Measurements from ENCODE around the gene OPALIN. TPM values are rescaled to one million over a fixed set of nuclear protein-coding genes. Genes with fewer than 3 reads are reported as not detected.

The OPALIN gene
- total and polyA plus RNA-seq, 2 donors (not counting 1 experiment from before 2014, with no cell fraction given): not detected

DNA sequence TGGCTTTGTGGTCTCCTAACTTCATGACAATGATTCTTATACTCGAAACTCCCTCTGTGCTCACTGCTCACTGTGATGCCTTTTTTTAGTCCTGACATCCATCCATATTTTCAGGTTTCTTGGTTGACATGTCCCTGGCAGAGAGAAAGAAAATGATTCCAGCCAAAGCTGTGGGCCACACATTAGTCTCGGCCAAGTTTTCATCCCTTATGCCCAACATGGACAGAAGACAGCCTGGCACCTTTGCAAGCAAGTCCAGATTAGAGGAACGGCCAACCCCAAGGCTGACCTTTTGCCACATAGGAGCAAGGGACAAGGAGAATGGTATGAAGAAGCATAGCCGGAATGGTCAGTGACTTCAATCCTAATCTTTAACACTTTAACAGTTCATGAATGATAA is 8.7 kb upstream of the OPALIN start:
- 100% methylated on average over 1 of the region's 4 CpGs for WGBS (ENCODE audit: insufficient coverage)
- H3K4me3 Mint-ChIP-seq: no peak overlapping the region
- H3K9me3 Mint-ChIP-seq (ENCODE audit: insufficient read depth): no peaks in the 10 kb centered on the region
- intact Hi-C loops (cut with micrococcal nuclease): no loop called here
- no peaks in the 10 kb centered on the region for H3K79me2 ChIP-seq (ENCODE audit: control insufficient read depth, insufficient read depth, low read length)
- no peak overlapping the region for H3K4me3 ChIP-seq (ENCODE audit: control extremely low read depth in 1 of 5, extremely low read depth in 1 of 5, insufficient read depth in 1 of 5, low read depth in 2 of 5, low read length in 4 of 5)
- ChIA-PET POLR2A (no interaction called here), CTCF (interaction anchor here (0.7 to 1.3 kb wide), 2 partner anchors 18 to 29 kb away, joined by 3 read pairs; no protein-coding TSS in a partner anchor)
- no peaks in the 10 kb centered on the region for H4K20me1 ChIP-seq (ENCODE audit: control insufficient read depth, insufficient read depth, low read length, poor library complexity, severe bottlenecking)
- TF ChIP-seq EZH2 (IDR thresholded peaks at IDR 0.05; ENCODE audit: borderline replicate concordance, insufficient read depth, low read depth, low read length, poor library complexity, severe bottlenecking): no peak
- TF ChIP-seq, protein P1, sequence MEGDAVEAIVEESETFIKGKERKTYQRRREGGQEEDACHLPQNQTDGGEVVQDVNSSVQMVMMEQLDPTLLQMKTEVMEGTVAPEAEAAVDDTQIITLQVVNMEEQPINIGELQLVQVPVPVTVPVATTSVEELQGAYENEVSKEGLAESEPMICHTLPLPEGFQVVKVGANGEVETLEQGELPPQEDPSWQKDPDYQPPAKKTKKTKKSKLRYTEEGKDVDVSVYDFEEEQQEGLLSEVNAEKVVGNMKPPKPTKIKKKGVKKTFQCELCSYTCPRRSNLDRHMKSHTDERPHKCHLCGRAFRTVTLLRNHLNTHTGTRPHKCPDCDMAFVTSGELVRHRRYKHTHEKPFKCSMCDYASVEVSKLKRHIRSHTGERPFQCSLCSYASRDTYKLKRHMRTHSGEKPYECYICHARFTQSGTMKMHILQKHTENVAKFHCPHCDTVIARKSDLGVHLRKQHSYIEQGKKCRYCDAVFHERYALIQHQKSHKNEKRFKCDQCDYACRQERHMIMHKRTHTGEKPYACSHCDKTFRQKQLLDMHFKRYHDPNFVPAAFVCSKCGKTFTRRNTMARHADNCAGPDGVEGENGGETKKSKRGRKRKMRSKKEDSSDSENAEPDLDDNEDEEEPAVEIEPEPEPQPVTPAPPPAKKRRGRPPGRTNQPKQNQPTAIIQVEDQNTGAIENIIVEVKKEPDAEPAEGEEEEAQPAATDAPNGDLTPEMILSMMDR (IDR thresholded peaks at IDR 0.05): no peak
- H2AFZ ChIP-seq (ENCODE audit: insufficient read depth, low read depth, low read length, poor library complexity, severe bottlenecking): no peak overlapping the region
- no peaks in the 10 kb centered on the region for H3K36me3 ChIP-seq (replicated peaks in 1 of 2; ENCODE audit: control extremely low read depth in 1 of 2, control insufficient read depth in 1 of 2, extremely low read depth in 1 of 2, insufficient read depth in 2 of 2, low read length in 1 of 2)
- ATAC-seq (ENCODE audit: low read depth) (no peak), DNase-seq (no peak)
- H3K27me3 ChIP-seq (replicated peaks in 1 of 4; ENCODE audit: control extremely low read depth in 1 of 4, control insufficient read depth in 3 of 4, insufficient read depth in 4 of 4, low read length in 3 of 4): peaks cover 0 to 2% (median 0%) of the 10 kb centered on the region in 4 experiments
- H3K27me3 Mint-ChIP-seq: peaks cover 2% of the 10 kb centered on the region
- no peak overlapping the region for H3K27ac Mint-ChIP-seq
- no peaks in the 10 kb centered on the region for H3K9me3 ChIP-seq (ENCODE audit: control extremely low read depth in 1 of 3, control insufficient read depth in 2 of 3, insufficient read depth in 1 of 3, low read length in 2 of 3)
- no peak overlapping the region for H3K4me2 ChIP-seq (replicated peaks; ENCODE audit: low read depth, low read length, poor library complexity, severe bottlenecking)
- no peak overlapping the region for H3K27ac ChIP-seq (ENCODE audit: low read length in 2 of 2)
- no peak overlapping the region for H3K9ac ChIP-seq (ENCODE audit: low read length)
- peaks cover 2% of the 10 kb centered on the region for H3K4me1 Mint-ChIP-seq
- H3K4me1 ChIP-seq (ENCODE audit: control insufficient read depth in 2 of 2, insufficient read depth in 2 of 2, low read length in 2 of 2): peaks cover 0 to 3% of the 10 kb centered on the region in 2 donors

DNA sequence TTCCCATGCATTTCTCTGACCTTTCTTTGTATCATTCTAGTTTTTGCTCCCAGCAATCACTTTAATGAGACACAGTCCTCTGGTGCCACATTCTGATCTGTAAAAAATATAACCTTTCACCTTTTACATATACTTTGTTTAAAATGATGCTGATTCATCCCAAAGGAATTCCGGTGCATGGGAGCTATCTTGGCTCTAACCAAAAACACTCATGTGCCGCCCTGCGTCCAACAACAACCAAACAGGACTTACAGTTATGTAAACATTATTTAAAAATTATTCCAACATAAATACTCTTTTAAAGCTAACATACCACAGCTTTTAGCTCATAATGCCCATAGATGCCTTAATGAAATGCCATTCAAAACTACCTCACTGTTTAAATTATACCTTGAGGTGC is 7.7 kb upstream of the OPALIN start:
- H3K4me2 ChIP-seq (replicated peaks; ENCODE audit: low read depth, low read length, poor library complexity, severe bottlenecking): no peak overlapping the region
- no peak overlapping the region for H2AFZ ChIP-seq (ENCODE audit: insufficient read depth, low read depth, low read length, poor library complexity, severe bottlenecking)
- TF ChIP-seq, protein P1 (IDR thresholded peaks at IDR 0.05): no peak
- TF ChIP-seq EZH2 (IDR thresholded peaks at IDR 0.05; ENCODE audit: borderline replicate concordance, insufficient read depth, low read depth, low read length, poor library complexity, severe bottlenecking): no peak
- Mint-ChIP-seq H3K4me1 (peaks cover 2% of the 10 kb centered on the region), H3K27ac (no peak overlapping the region), H3K27me3 (no peaks in the 10 kb centered on the region), H3K9me3 (ENCODE audit: insufficient read depth) (no peaks in the 10 kb centered on the region), H3K4me3 (no peak overlapping the region)
- H3K4me3 ChIP-seq (ENCODE audit: control extremely low read depth in 1 of 5, extremely low read depth in 1 of 5, insufficient read depth in 1 of 5, low read depth in 2 of 5, low read length in 4 of 5): no peak overlapping the region
- no peaks in the 10 kb centered on the region for H3K79me2 ChIP-seq (ENCODE audit: control insufficient read depth, insufficient read depth, low read length)
- DNase-seq (no peak), ATAC-seq (ENCODE audit: low read depth) (no peak)
- no peaks in the 10 kb centered on the region for H4K20me1 ChIP-seq (ENCODE audit: control insufficient read depth, insufficient read depth, low read length, poor library complexity, severe bottlenecking)
- H3K9ac ChIP-seq (ENCODE audit: low read length): no peak overlapping the region
- no peaks in the 10 kb centered on the region for H3K9me3 ChIP-seq (ENCODE audit: control extremely low read depth in 1 of 3, control insufficient read depth in 2 of 3, insufficient read depth in 1 of 3, low read length in 2 of 3)
- H3K4me1 ChIP-seq (ENCODE audit: control insufficient read depth in 2 of 2, insufficient read depth in 2 of 2, low read length in 2 of 2): peaks cover 0 to 3% of the 10 kb centered on the region in 2 donors
- H3K36me3 ChIP-seq (replicated peaks in 1 of 2; ENCODE audit: control extremely low read depth in 1 of 2, control insufficient read depth in 1 of 2, extremely low read depth in 1 of 2, insufficient read depth in 2 of 2, low read length in 1 of 2): no peaks in the 10 kb centered on the region
- ChIA-PET CTCF (interaction anchor here (0.6 to 3.1 kb wide), 5 partner anchors 8 to 1359 kb away, joined by 3 to 19 read pairs (median 4); no protein-coding TSS in a partner anchor), POLR2A (no interaction called here)
- peaks cover 0 to 2% (median 0%) of the 10 kb centered on the region in 4 experiments for H3K27me3 ChIP-seq (replicated peaks in 1 of 4; ENCODE audit: control extremely low read depth in 1 of 4, control insufficient read depth in 3 of 4, insufficient read depth in 4 of 4, low read length in 3 of 4)
- H3K27ac ChIP-seq (ENCODE audit: low read length in 2 of 2): no peak overlapping the region
- intact Hi-C loops (cut with micrococcal nuclease): no loop called here
- WGBS (ENCODE audit: insufficient coverage): 100% methylated on average over 1 of the region's 3 CpGs
